Vagina (tissue), 2 donors: ENCODE data around the gene SRGAP2.
"Not testable (repeated sequence)": the region's sequence is repeated elsewhere in the genome, so short reads cannot be mapped to it uniquely, and the experiment has no call there.

Experiments
- POLR2A ChIP-seq, 2 donors: fragments of 450-650 bp; IDR thresholded peaks; one replicate each; pipeline ENCODE4 v1.6.1; 2017; ENCODE audit warnings: antibody characterized with exemption in 2 of 2, mild to moderate bottlenecking in 2 of 2, moderate library complexity in 2 of 2
- TF ChIP-seq, protein P1 (sequence below), 3 experiments: fragments of 450-650 bp in 2 of 3; fragments of 200-600 bp in 1 of 3; sonication (generic) in 1 of 3; IDR thresholded peaks; one replicate each; pipeline ENCODE4 v1.5.1; 2017 to 2019; ENCODE audit warnings: antibody characterized with exemption in 3 of 3, mild to moderate bottlenecking in 2 of 3, moderate library complexity in 2 of 3

DNA sequence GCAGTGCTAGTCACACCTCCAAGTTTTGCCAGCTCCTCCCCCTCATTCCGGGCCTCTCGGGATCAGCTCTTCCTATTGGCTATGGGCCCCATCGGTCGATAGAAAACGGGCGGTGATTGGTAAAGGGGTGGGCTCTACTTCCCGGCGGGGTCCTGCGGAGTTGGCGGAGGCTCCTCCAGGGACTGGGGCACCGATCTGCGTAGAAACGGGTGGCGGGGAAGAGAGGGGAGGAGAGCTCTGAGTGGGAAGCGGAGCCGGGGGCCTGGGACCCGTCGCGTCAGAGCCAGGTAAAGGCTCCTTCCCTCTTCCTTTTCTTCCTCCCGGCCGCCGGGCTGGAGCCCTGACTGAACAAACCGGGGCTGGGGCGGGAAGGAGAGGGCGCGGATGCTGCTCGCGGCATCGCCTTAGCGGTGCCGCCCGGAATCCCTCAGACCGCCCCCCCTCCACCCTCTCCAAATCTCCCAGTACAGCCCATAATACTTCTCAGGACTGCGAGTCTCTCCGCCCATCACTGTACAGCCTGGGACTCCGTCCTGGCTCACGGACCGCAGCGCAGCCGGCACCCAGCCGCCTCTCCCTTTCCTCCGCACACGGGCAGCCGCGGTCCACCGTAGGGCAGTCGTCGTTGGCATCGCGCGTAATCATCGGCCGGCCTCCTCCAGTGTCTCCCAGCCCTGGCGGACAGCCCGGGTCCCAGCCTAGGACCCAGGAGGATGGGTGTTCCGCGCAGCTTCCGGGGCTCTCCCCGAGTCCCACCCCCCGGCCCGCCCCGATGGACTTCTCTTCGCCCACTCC is at the start of gene SRGAP2:
- TF ChIP-seq, protein P1, sequence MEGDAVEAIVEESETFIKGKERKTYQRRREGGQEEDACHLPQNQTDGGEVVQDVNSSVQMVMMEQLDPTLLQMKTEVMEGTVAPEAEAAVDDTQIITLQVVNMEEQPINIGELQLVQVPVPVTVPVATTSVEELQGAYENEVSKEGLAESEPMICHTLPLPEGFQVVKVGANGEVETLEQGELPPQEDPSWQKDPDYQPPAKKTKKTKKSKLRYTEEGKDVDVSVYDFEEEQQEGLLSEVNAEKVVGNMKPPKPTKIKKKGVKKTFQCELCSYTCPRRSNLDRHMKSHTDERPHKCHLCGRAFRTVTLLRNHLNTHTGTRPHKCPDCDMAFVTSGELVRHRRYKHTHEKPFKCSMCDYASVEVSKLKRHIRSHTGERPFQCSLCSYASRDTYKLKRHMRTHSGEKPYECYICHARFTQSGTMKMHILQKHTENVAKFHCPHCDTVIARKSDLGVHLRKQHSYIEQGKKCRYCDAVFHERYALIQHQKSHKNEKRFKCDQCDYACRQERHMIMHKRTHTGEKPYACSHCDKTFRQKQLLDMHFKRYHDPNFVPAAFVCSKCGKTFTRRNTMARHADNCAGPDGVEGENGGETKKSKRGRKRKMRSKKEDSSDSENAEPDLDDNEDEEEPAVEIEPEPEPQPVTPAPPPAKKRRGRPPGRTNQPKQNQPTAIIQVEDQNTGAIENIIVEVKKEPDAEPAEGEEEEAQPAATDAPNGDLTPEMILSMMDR (IDR thresholded peaks at IDR 0.05): not testable (repeated sequence)
- not testable (repeated sequence) for TF ChIP-seq POLR2A (IDR thresholded peaks at IDR 0.05)
